ENCODE data around the gene ZCWPW2.

DNA sequence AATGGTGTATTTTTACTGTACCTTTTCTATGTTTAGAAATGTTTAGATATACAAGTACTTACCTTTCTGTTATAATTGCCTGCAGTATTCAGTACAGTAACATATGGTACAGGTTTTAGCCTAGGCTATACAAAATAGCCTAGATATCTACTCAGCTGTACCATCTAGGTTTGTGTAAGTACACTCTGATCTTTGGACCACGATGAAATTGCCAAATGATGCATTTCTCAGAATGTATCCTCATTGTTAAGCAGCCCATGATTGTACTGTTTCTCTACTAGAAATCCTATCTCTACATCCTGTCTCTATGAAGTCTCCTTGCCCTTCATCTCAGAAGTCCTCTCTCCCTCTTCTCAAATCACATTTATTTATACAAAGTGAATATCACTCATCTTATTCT, 32.8 kb upstream of the ZCWPW2 start:
- TF ChIP-seq CTCF (IDR thresholded peaks at IDR 0.05) (no peak), ZFX (IDR thresholded peaks at IDR 0.05; ENCODE audit: borderline replicate concordance) (no peak)
